WI38 (cell line): ENCODE measurements around the gene YY1.
A peak's percentile ranks its signal among the peaks of the same experiment; 100 is the strongest.
"Not testable (repeated sequence)": the region's sequence is repeated elsewhere in the genome, so short reads cannot be mapped to it uniquely, and the experiment has no call there.

Source experiments
- H3K4me3 ChIP-seq: 2 replicates; pipeline ENCODE4 v1.5.1; 2011; ENCODE audit warnings: low read depth, mild to moderate bottlenecking, control low read depth, low read length
- CTCF ChIP-seq: IDR thresholded peaks from 2 replicates; pipeline ENCODE4 v1.5.1; 2012; ENCODE audit warnings: low read depth, mild to moderate bottlenecking, control low read depth, low read length

YY1 gene

GRCh38 chr14:100275214-100275613, 36.3 kb downstream of the YY1 start:
- H3K4me3 ChIP-seq = no peak overlapping the region
- TF ChIP-seq CTCF = no peak

- H3K4me3 ChIP-seq = no peak overlapping the region
- peak; percentile 20; the same call in 1 of the 2 replicates for TF ChIP-seq CTCF
Measured at GRCh38 chr14:100278702-100279101, 39.8 kb downstream of the YY1 start.

- TF ChIP-seq CTCF = no peak
- no peak overlapping the region for H3K4me3 ChIP-seq
Measured at GRCh38 chr14:100279133-100279532, 40.2 kb downstream of the YY1 start.

GRCh38 chr14:100279563-100279962, 40.6 kb downstream of the YY1 start:
- no peak for TF ChIP-seq CTCF
- H3K4me3 ChIP-seq = no peak overlapping the region

DNA sequence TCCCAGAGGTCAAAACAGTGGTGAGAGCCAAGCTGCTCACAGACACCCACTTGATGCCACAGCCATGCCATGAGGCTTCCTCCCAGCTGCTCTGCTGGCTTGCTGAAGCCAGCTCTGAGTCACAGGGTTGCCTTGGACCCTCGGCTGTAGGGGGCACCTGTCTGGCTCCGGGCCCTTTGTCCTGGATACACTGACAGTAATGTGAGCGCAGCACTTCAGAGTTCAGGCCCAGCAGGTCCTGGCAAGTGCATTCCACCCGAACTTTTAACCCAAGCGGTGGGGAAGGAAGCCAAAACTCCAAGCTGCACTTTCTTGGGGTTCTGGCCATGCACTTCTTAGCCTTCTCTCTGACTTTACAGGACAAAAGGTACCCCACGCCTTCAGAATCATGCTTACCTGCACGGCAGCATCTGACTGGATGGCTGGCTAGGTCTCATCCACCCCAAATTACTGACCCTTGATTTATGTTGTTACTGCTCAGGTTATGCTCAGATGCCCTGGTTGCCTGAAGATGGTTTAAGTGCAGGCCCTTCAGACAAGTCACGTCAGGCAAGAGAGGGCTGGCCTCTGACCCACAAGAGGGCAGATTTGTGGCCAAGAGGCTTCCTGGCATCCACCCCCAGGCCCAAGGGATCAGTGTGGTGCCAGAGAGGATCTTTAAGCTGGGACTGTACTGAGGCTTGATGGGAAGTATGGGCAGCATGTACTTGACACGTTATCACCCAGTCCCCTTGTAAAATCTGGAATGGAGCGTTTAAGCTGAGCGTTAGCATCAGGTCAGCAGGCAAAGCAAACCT, 42.5 kb downstream of the YY1 start:
- no peak overlapping the region for H3K4me3 ChIP-seq
- TF ChIP-seq CTCF = no peak

GRCh38 chr14:100282083-100282350, 43.1 kb downstream of the YY1 start:
- TF ChIP-seq CTCF = no peak
- H3K4me3 ChIP-seq = no peak overlapping the region

- TF ChIP-seq CTCF = no peak
- no peak overlapping the region for H3K4me3 ChIP-seq
Measured at GRCh38 chr14:100282766-100283419, 43.9 kb downstream of the YY1 start.

GRCh38 chr14:100283436-100283835, 44.5 kb downstream of the YY1 start:
- not testable (repeated sequence) for H3K4me3 ChIP-seq
